AG09319 (cell line): Measurements from ENCODE around the gene VWCE.

Source experiments
- DNase-seq: peaks from one replicate; pipeline ENCODE4 v3.0.0-alpha.2; 2010; ENCODE audit warnings: low read depth; ENCODE audit errors: extremely low read depth
- CTCF ChIP-seq: IDR thresholded peaks from 2 replicates; pipeline ENCODE4 v1.5.1; 2011; ENCODE audit warnings: low read depth, mild to moderate bottlenecking, inconsistent platforms, low read length, moderate library complexity

The VWCE gene

GRCh38 chr11:61293867-61294716 lies 1.0 kb downstream of the VWCE start:
- DNase-seq = no peak
- TF ChIP-seq CTCF = no peak

DNA sequence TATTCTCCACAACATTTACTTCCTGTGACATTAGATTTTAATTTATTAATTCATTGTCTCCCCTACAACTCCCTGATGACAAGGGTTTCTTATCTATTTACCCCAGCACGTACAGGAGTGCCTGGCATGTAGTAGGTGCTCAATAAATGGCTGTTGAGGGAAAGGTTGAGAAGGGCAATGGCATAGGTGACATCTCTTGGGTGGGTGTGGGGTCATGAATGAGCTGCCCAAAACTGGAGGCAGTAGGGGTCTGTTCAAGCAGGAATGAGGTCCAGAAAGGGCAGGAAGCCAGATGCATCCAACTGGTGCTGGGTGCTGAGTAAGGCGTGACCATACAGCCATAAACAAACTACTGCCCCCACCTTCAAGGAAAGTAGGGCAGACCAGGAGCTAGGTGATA lies 2.8 kb downstream of the VWCE start:
- no peak for TF ChIP-seq CTCF
- no peak for DNase-seq

DNA sequence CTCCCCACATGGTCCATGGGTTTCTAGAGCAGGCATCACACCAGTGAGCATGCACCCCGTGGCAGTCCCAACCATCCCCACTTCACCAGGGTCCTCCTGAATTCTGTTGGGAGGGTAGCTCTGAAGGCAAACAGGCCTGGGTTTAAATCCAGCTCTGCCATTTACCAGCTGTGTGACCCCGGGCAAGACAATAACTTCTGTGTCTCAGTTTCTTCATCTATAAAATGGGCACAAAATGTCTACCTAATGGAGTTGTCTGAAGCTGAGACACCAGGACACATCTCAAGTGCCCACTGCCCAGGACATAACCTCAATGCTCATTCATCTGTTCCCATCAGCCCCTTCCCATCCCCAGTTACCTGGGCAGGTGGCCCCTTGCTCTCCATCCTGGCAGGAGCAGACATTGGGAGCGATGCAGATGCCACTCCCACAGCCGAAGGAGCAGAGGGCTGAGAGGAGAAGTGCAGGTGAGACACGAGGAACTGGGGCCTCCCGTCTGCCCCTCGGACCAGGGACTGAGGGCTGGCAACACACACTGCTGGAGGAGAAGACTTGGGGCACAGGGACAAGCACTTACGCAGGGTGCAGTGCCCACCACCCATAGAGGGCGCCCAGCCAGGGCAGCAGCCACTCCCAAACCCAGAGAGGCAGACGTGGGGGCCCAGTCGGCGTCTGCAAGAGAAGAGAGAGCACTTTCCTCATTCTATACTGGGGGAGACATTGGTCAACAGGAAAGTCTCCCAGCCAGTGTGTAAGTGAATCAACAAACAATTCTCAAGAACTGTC lies 4.0 kb downstream of the VWCE start:
- DNase-seq = no peak
- no peak for TF ChIP-seq CTCF

DNA sequence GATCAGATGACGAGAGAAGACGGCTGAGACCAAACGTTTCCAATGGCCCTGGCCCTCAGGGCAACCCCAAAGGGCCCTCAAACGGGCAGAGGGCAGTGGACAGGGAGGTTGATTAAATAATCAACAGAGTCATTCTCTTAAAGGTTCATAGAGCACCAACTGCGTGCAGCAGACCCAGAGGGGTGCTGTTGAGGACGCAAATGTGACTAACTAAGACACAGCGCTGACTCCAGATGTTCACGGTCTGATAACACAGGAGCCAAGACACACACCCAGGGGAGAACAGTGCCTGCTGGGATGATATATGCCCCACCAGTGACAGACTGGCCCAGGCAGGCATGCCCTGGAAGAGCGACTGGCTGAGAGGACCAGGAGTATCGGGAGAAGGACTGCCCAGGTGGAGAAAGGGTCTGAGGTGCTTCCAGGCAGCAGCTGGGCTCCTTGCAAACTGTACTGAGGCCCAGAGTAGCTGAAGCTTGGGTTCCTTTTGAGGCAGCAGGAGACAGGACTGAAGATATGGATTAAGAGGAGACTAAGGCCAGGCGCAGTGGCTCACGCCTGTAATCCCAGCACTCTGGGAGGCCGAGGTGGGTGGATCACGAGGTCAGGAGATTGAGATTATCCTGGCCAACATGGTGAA lies 7.7 kb downstream of the VWCE start:
- no peak for TF ChIP-seq CTCF
- no peak for DNase-seq

- DNase-seq = no peak
- no peak for TF ChIP-seq CTCF
These were observed 11.5 kb downstream of the VWCE start for GRCh38 chr11:61283613-61284012.

- DNase-seq = no peak
- no peak for TF ChIP-seq CTCF
These were observed 13.4 kb downstream of the VWCE start for GRCh38 chr11:61281581-61282250.
